ENCODE results near the gene FAM174B.

The FAM174B gene

GRCh38 chr15:92574566-92574965 lies 81.0 kb downstream of the FAM174B start:
- peaks cover 4% of the 10 kb centered on the region for H3K27me3 Mint-ChIP-seq
- DNase-seq (no peak), ATAC-seq (no peak)
- H3K4me3 Mint-ChIP-seq: no peak overlapping the region
- H3K9me3 Mint-ChIP-seq: no peaks in the 10 kb centered on the region
- no peaks in the 10 kb centered on the region for H3K4me1 Mint-ChIP-seq
- H3K36me3 Mint-ChIP-seq (ENCODE audit: low read depth): no peaks in the 10 kb centered on the region
- H3K27ac Mint-ChIP-seq: no peak overlapping the region

- Mint-ChIP-seq H3K9me3 (no peaks in the 10 kb centered on the region), H3K27me3 (peaks cover 4% of the 10 kb centered on the region), H3K27ac (no peak overlapping the region), H3K4me1 (no peaks in the 10 kb centered on the region), H3K36me3 (ENCODE audit: low read depth) (no peaks in the 10 kb centered on the region), H3K4me3 (no peak overlapping the region)
- DNase-seq (no peak), ATAC-seq (no peak)
These were observed 81.4 kb downstream of the FAM174B start for GRCh38 chr15:92574161-92574560.

- no peak for DNase-seq
- H3K27ac Mint-ChIP-seq: no peak overlapping the region
- H3K4me3 Mint-ChIP-seq: no peak overlapping the region
- no peaks in the 10 kb centered on the region for H3K9me3 Mint-ChIP-seq
- ATAC-seq: no peak
- H3K36me3 Mint-ChIP-seq (ENCODE audit: low read depth): no peaks in the 10 kb centered on the region
- peaks cover 8% of the 10 kb centered on the region for H3K27me3 Mint-ChIP-seq
- H3K4me1 Mint-ChIP-seq: no peaks in the 10 kb centered on the region
These were observed 83.8 kb downstream of the FAM174B start for GRCh38 chr15:92571824-92572223.

DNA sequence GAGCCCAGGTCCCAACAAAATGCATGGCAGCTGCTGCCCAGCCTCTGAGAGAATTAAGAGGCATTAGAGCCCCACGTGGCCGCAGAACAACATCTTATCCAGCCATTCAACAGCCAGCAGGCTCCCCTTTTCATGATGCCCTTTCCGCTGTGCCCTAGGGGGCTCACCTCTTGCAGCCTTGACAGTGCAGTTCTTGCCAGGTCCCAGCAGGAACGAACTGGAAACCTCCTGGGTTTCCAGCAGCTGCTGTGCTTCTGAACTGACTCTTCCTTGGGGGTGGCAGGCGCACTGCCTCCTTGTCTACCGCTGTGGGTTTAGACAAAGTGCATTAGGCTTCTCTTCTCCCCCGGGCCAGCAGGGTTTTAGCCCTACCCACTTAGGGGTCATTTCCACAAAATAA lies 85.2 kb downstream of the FAM174B start:
- Mint-ChIP-seq H3K4me3 (no peak overlapping the region), H3K36me3 (ENCODE audit: low read depth) (no peaks in the 10 kb centered on the region), H3K9me3 (no peaks in the 10 kb centered on the region), H3K27me3 (peaks cover 8% of the 10 kb centered on the region), H3K4me1 (no peaks in the 10 kb centered on the region), H3K27ac (no peak overlapping the region)
- ATAC-seq (no peak), DNase-seq (no peak)

- Mint-ChIP-seq H3K27ac (no peak overlapping the region), H3K4me3 (no peak overlapping the region), H3K27me3 (peaks cover 8% of the 10 kb centered on the region), H3K36me3 (ENCODE audit: low read depth) (no peaks in the 10 kb centered on the region), H3K9me3 (no peaks in the 10 kb centered on the region), H3K4me1 (no peaks in the 10 kb centered on the region)
- DNase-seq (no peak), ATAC-seq (no peak)
These were observed 85.8 kb downstream of the FAM174B start for GRCh38 chr15:92569778-92570177.
